ENCODE measurements around the gene MCUB.

GRCh38 chr4:109572154-109572553 is 12.1 kb downstream of the MCUB start:
- no peak for TF ChIP-seq ZNF274 (IDR thresholded peaks at IDR 0.05; ENCODE audit: low read depth, low read length)
- no peak for TF ChIP-seq POLR2A (IDR thresholded peaks at IDR 0.05; ENCODE audit: borderline replicate concordance, extremely low read depth, insufficient read depth, insufficient read length)
- TF ChIP-seq ZBTB33 (IDR thresholded peaks at IDR 0.05; ENCODE audit: extremely low read depth, insufficient replicate concordance, low read length) = no peak
- TF ChIP-seq JUND (IDR thresholded peaks at IDR 0.05) = no peak
- TF ChIP-seq CTCF (IDR thresholded peaks at IDR 0.05 in 2 of 3, conservative IDR thresholded peaks at IDR 0.05 in 1 of 3; ENCODE audit: borderline replicate concordance in 1 of 3, insufficient read depth in 1 of 3, low read depth in 2 of 3, low read length in 2 of 3) = no peak
- no peak for TF ChIP-seq CEBPB (IDR thresholded peaks at IDR 0.05; ENCODE audit: low read depth)
- TF ChIP-seq SP1 (IDR thresholded peaks at IDR 0.05; ENCODE audit: low read depth) = no peak
- TF ChIP-seq MAX (IDR thresholded peaks at IDR 0.05) = no peak
- TF ChIP-seq RAD21 (IDR thresholded peaks at IDR 0.05; ENCODE audit: low read depth) = no peak
